ENCODE results near the gene AKR1A1. TPM values are rescaled to one million over a fixed set of nuclear protein-coding genes. Genes with fewer than 3 reads are reported as not detected.

The AKR1A1 gene
- total RNA-seq, 1 experiment from 2014 or later = 142 TPM

- TF ChIP-seq SIN3A (IDR thresholded peaks at IDR 0.05; ENCODE audit: borderline replicate concordance, insufficient read depth, low read depth, low read length) = no peak
- TF ChIP-seq CTCF (IDR thresholded peaks at IDR 0.05) = no peak
- no peak for TF ChIP-seq TCF7L2 (IDR thresholded peaks at IDR 0.05; ENCODE audit: low read depth, low read length)
- TF ChIP-seq REST (IDR thresholded peaks at IDR 0.05; ENCODE audit: insufficient read depth in 1 of 2, low read depth in 2 of 2, low read length in 1 of 2) = no peak
- TF ChIP-seq POLR2AphosphoS5 (IDR thresholded peaks at IDR 0.05; ENCODE audit: low read depth, low read length) = no peak
- no peaks in the 10 kb centered on the region for H3K9me3 ChIP-seq (ENCODE audit: control insufficient read depth, insufficient read depth, low read depth, low read length)
- DNase-seq (ENCODE audit: low read depth, low spot score) (no peak), ATAC-seq (no peak)
- H3K27ac ChIP-seq (ENCODE audit: low read length) = no peak overlapping the region
- CTCF ChIA-PET = interaction anchor here (0.7 kb wide), 1 partner anchor 68 kb away, joined by 5 read pairs; no protein-coding TSS in a partner anchor
- no peaks in the 10 kb centered on the region for H3K36me3 ChIP-seq (ENCODE audit: control insufficient read depth, insufficient read depth, low read length)
- in situ Hi-C loops (cut with HindIII; ENCODE audit: low pct_unique_long_range_greater_than_20kb, low sequenced_read_pairs) = no loop called here
- POLR2A ChIA-PET = no interaction called here
- no peak overlapping the region for H3K4me3 ChIP-seq (ENCODE audit: low read depth in 2 of 2, low read length in 2 of 2)
- H3K4me1 ChIP-seq (ENCODE audit: control insufficient read depth, insufficient read depth, low read length) = peaks cover 19% of the 10 kb centered on the region
- intact Hi-C loops (cut with micrococcal nuclease; ENCODE audit: unreplicated experiment) = no loop called here
- no peaks in the 10 kb centered on the region for H3K27me3 ChIP-seq (ENCODE audit: control insufficient read depth, insufficient read depth, low read length)
- no TSS peak for BruUV-seq (replicated peaks)
Measured at GRCh38 chr1:45503462-45504360, 46.9 kb upstream of the AKR1A1 start.

DNA sequence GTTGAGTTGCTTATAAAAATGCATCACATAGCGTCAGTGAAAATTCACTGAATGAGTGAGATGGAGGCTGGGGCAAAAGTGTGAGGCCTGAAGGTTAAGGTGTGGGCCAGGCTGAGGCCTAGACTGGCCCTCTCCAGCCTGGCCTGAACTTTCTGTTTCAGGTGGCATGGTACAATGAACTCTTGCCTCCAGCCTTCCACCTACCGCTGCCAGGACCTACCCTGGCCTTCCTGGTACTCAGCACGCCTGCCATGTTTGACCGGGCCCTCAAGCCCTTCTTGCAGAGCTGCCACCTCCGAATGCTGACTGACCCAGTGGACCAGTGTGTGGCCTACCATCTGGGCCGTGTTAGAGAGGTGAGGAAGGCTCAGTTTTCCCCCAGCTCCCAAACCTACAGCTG lies 43.4 kb upstream of the AKR1A1 start:
- ATAC-seq (peak; percentile 6; the same call in 1 of the 2 replicates), DNase-seq (ENCODE audit: low read depth, low spot score) (no peak)
- no peaks in the 10 kb centered on the region for H3K9me3 ChIP-seq (ENCODE audit: control insufficient read depth, insufficient read depth, low read depth, low read length)
- H3K27me3 ChIP-seq (ENCODE audit: control insufficient read depth, insufficient read depth, low read length) = no peaks in the 10 kb centered on the region
- no peak overlapping the region for H3K27ac ChIP-seq (ENCODE audit: low read length)
- intact Hi-C loops (cut with micrococcal nuclease; ENCODE audit: unreplicated experiment) (no loop called here), in situ Hi-C loops (cut with HindIII; ENCODE audit: low pct_unique_long_range_greater_than_20kb, low sequenced_read_pairs) (no loop called here)
- POLR2A ChIA-PET = no interaction called here
- no peak overlapping the region for H3K4me3 ChIP-seq (ENCODE audit: low read depth in 2 of 2, low read length in 2 of 2)
- no peak for TF ChIP-seq REST (IDR thresholded peaks at IDR 0.05; ENCODE audit: insufficient read depth in 1 of 2, low read depth in 2 of 2, low read length in 1 of 2)
- no peak for TF ChIP-seq SIN3A (IDR thresholded peaks at IDR 0.05; ENCODE audit: borderline replicate concordance, insufficient read depth, low read depth, low read length)
- no peak for TF ChIP-seq TCF7L2 (IDR thresholded peaks at IDR 0.05; ENCODE audit: low read depth, low read length)
- no peak for TF ChIP-seq POLR2AphosphoS5 (IDR thresholded peaks at IDR 0.05; ENCODE audit: low read depth, low read length)
- no peak for TF ChIP-seq CTCF (IDR thresholded peaks at IDR 0.05)
- CTCF ChIA-PET = no interaction called here
- peaks cover 16% of the 10 kb centered on the region for H3K36me3 ChIP-seq (ENCODE audit: control insufficient read depth, insufficient read depth, low read length)
- no TSS peak for BruUV-seq (replicated peaks)
- no peaks in the 10 kb centered on the region for H3K4me1 ChIP-seq (ENCODE audit: control insufficient read depth, insufficient read depth, low read length)

Data from Panc1 (cell line).